HG03354 (cell line): ENCODE data around the gene LRP5.
"Not testable (repeated sequence)": the region's sequence is repeated elsewhere in the genome, so short reads cannot be mapped to it uniquely, and the experiment has no call there.

Experiments
- ATAC-seq: cut with Tn5 transposase; IDR thresholded peaks from one replicate; pipeline ENCODE4 v1.9.1; 2021; ENCODE audit warnings: mild to moderate bottlenecking; ENCODE audit not compliant: unreplicated experiment, poor library complexity, severe bottlenecking

Gene LRP5

DNA sequence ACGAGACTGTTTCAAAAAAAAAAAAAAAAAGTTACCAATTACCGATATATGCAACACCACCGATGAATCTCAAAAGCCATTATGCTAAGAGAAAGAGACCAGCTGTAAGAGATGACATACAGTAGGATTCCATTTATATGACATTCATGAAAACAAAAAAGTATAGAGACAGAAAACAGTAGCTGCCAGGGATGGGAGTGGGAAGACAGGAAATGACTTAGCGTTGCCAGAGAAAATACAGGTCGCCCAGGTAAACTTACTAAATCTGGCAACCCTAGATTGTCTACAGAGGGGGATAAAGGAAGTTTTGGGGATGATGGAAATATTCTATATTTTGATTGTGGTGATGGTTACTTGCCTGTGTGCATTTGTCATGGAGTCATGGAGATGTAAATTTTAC is 32.7 kb upstream of the LRP5 start:
- ATAC-seq = no peak

DNA sequence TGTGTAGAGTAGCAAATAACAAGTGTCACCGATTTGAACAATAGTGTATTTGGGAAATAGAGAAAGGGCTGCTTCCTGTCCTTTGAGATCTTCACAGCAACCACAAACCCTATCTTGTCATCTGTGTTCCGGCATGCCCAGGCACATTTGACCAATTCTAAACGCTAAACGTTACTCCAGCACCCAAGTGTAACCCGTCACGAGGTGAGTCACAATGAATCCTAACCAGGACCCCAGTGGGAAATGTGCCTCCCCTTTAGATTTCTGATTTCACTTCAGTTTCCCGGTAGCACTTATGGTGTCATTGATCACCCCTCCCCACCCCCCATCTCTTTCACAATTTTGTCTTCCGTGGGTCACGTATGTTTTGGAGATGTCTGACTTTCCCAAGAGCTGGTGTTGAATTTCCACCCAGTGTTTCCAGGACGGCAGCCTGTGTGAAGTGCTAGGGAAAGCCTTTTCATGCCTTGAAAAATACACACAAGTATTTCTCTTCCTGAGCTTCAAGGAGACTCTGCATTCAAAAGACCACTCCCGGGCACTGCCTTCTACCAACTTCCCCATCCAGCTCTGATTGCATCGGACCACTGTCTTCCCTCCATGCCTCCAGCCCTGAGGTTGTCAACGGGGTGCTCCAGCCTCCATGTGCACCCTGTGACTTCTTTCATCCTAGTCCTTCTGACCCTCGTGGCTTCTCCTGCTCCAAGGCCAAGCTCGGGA is 30.1 kb upstream of the LRP5 start:
- peak; percentile 63 for ATAC-seq

DNA sequence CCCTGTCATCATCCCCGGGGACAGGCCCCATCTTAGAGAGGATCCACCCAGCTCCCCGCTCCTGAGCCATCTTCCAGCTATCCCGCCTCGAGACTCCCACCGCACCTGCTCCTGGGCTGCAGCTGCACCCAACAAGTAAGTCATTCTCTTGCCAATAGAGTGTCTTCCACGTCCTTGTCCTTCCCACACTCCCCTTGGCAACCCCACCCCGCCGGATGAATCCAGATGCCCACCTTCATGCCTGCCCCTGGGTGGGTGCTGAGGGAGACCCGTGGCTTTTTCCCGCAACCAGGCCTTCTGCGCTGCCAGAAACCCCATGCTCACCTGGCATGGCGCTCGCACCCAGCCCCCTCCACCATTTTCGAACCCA is 29.5 kb upstream of the LRP5 start:
- ATAC-seq = no peak

DNA sequence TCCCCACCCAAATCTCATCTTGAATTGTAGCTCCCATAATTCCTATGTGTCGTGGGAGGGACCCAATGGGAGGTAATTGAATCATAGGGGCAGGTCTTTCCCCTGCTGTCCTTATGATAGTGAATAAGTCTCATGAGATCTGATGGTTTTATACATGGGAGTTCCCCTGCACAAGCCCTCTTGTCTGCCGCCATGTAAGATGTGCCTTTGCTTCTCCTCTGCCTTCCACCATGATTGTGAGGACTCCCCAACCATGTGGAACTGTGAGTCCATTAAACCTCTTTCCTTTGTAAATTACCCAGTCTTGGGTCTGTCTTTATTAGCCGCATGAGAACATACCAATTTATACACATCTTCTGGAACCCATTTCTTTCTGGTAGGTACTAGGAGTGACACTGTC is 27.8 kb upstream of the LRP5 start:
- ATAC-seq = not testable (repeated sequence)

DNA sequence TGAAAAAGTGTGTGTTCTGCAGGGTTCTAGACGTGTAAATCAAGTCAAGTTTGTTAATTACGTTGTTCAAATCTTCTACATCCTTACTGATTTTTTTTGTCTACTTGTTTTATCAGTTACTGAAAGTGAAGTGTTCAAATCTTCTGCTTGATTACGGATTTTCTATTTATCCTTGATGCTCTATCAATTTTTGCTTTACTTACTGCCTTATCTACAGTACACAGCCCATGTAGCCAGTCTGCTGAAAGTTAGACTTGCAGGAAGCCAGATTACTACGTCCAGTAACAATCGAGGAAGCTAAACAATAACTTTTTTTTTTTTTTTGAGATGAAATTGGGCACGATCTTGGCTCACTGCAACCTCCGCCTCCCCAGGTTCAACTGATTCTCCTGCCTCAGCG is 25.0 kb upstream of the LRP5 start:
- ATAC-seq = no peak

DNA sequence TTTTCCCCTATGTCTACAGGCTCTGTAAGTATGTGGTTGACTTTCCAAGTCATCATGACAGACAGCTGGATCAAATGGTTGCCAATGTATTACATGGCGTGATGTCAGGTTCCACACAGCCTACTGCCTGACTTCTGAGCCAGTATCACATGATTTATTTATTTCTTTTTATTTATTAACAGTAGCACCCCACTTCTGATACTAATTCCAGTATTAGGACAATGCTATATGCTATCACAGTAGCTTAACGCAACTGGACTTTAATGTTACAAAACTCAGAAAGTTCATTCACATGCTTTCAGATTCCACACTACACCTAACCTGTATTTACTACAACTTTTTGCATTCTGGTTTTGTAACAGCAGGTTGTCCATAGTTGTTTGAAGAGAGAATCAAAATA is 22.9 kb upstream of the LRP5 start:
- no peak for ATAC-seq

DNA sequence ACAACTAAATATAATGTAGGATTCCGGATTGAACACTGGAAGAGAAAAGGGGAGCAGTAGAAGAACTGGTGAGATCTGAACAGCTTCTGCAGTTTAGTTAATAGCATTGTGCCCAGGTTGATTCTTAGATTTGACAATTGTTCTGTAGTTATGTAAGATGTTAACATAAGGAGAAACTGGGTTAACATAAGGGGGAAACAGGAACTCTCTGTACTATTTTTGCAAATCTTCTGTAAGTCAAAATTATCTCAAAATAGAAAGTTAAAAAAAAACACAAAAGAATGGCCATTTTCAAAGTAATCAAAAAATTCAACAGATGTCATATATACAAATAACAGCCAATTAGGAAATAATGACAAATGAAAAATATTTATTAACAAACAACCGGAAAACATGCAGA is 18.7 kb upstream of the LRP5 start:
- ATAC-seq = no peak

DNA sequence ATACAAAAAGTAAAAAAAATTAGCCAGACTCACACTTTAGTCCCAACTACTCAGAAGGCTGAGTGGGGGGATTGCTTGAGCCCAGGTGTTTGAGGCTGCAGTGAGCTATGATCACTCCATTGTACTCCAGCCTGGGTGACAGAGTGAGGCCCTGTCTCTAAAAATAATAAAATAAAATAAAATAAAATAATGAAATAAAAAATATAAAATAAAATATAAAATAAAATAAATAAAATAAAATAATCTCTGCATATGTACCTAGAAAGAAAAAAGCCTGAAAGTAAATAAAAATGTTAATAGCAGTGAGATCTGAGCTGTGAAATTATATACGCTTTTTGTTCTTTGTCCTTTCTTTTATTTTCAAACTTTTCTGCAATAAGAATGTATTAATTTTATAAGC is 17.1 kb upstream of the LRP5 start:
- no peak for ATAC-seq

DNA sequence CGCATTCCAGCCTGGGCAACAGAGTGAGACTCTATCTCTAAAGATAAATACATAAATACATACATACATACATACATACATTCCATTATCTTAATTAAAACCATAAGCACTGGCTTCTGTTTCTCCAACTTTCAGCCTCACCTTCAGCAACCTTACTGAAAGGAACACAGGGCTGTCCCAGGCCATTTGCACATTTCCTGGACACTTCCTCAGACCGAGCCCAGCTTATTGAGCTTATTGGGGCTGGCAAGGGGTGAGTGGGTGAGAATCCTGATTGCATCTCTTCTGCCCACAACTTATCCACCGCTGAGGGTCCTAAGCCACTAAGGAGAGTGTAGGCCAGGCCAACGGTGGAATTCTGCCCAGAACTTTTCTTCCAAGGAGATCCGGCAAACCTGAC is 16.5 kb upstream of the LRP5 start:
- no peak for ATAC-seq

DNA sequence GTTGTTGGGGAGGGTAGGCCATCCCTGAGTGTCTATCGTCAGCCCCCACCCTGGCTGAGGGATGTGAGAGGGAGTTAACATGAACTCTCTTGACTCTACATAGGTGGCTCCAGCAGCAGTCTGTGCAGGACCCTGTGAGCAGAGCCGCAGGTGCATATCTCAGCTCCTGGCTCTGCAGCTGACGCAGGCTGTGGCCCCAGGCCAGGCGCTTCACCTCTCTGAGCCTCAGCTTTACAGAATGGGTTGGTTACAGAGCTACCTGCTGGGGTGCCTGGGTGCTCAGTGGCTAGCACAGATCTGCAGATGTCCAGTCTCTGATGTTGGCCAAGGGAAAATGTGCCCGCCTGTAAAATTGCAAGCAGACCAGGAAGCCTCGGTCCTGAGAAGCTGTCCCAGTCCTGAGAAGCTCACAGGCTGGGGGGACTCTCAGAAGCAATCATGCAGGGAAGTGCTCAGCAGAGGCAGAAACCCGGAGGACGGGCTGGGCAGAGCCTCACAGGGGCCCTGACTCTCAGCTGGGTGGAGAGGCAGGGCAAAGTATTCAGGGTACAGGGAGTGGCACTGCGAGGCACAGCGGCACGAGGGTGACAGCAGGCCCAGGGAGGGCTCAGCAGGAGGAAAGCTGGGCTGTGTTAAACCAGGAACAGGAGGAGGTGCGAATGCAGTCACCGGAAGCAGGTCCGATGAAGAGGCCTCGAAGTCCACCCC is 15.9 kb upstream of the LRP5 start:
- no peak for ATAC-seq

DNA sequence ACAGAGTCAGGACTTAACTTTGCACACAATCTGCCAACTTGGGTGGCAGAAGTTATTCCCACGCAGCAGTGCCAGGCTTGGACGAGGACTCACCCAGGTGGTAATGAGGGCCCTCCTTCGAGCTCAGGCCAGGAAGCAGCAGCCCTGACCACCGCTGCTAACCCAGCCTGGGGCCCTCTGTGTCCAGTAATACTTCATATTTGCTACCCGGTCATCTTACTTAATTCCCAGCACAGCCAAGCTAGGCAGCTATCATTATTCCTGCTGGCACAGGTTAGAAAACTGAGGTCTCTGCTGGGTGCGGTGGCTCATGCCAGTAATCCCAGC is 15.4 kb upstream of the LRP5 start:
- no peak for ATAC-seq

DNA sequence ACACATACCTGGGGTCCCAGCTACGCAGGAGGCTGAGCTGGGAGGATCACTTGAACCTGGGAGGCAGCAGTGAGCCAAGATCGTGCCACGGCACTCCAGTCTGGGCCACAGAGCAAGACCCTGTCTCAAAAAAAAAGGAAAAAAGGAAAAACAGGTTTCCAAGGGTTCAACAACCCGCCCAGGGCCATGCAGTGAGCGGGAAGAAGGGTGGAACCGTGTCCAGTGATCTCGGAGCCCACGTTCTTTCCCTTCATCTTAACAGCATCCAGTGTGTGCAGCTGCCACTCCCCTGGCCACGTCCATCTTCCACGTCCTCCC is 14.9 kb upstream of the LRP5 start:
- ATAC-seq = no peak

DNA sequence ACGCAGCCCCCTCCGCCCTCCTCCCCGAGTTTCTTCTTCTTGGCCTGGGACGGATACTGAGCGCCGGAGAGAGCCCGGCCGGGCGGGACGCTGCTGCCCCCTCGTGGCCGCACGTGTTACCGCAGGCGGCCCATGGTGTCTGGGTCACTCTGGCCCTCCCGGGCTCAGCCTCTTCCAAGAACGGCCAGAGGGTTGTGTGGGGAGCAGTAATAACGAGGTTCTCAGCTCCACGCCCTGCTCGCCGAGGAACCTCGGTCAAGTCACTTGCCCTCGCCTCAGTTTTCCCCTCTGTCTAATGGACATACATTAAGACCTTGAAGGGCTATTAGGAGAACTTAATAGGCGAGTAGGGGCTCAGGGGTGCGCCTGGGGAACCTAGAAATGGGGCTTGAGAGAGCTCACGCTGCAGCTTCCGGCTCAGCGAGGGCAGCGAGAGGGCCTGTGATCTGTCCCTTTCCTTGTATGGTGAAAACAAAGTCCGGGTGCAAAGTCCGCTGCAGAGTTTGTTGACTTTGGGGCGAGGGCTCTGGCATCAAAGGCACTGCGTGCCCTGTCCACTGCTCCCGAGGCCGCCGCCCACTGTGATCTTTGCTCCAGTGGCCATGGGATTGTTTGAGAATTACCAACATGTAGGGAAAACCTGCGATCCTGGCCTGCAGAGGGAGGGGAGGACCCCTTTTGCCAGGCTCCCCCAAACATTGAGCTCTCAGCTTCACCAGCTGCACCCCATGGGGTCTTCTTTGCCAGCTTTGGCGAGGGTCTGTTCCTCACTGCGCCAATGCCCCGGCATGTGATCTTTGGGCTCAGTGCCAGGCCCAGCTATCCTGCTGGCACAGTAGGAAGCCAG is 14.4 kb upstream of the LRP5 start:
- peak; percentile 61 for ATAC-seq

DNA sequence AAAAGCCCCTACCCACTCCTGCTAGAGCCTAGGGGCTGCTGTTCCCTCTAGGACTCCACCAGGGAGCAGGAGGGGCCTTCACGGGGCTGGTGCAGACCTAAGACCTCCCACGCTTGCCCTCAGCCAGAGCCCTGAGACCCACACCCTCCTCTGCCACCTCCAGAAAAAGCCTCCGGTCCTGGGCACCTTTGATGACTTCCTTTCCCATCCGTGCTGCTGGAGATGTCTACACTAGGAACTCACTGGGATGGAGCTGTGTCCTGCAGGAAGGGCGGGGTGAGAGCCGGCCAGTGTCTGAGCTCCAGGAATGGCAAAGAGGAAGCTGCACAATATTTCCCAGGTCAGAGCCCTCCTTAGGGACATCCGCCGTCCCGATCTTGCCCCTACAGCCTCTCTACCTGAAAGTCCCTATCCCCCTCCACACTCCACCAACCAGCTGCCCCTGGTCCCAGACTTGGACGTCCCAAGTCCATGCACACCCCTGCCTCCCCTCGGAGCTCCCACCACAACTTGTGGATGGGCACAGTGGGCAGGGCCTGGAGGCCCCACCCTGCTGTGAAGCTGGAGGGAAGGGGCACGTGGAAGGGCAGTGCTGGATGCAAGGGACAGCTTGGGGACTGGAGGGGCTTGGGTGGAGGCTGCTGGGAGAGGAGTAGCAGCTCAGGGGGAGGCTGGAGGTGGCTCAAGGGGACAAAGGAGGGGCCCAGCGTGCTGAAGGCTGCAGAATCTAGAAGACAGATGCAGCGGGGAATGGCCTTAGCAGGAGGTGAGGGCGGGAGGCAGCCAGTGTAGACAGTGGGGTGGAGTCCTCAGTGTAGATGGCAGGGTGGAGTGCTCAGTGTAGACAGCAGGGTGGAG is 13.5 kb upstream of the LRP5 start:
- no peak for ATAC-seq

DNA sequence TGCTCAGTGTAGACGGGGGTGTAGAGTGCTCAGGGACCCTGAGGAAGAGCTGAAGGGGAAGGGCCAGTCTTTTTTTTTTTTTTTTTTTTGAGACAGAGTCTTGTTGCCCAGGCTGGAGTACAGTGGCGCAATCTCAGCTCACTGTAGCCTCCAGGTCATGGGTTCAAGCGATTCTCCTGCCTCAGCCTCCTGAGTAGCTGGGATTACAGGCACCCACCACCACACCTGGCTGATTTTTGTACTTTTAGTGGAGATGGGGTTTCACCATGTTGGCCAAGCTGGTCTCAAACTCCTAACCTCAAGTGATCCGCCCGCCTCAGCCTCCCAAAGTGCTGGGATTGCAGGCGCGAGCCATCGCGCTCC is 12.9 kb upstream of the LRP5 start:
- ATAC-seq = not testable (repeated sequence)

DNA sequence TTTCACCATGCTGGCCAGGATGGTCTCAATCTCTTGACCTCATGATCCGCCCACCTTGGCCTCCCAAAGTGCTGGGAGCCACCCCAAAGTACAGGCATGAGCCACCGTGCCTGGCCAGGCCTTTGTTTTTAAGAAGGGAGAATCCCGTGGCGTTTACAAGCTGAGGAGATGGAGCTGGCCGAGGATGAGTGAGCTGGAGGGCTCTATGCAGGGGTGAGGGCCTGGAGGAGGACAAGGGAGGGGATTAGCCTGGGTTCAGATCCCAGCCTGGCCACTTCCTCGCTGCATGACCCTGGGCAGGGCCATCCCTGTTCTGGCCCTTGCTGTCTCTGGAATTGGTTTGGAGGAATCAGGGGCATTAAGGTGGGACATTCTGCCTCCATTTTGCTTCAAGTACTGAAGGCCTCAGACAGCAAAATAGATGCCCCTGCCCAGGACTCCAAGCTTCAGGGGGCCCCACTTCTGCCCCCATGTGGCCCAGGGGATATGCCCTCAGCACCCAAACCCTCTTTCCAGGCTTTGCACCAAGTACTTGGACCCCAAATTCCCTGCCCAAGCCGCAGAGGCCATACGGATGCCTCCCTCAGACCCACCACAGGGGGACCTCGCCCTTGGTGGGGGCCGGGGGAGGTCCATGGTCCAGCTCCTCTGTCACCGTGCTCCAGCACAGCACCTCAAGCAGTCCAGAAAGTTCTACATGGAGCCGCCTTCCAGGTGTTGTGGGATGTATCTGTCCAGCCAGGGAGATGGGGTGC is 12.1 kb upstream of the LRP5 start:
- no peak for ATAC-seq

DNA sequence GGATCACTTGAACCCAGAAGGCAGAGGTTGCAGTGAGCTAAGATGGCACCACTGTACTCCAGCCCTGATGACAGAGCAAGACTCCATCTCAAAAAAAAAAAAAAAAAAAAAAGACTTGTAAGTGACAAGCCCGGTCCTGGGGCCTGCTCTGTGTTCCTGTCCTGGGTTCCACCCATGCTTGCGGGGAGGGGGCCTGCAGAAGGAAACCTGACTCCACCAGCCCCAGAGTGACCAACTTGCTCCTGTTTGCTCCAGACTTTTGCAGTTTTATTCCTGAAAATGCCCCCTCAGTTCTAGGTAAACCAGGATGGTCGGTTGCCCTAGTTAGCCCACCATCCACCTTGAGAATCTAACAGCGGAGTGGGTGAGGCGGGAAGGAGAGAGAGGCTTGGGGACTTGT is 10.1 kb upstream of the LRP5 start:
- ATAC-seq = no peak

DNA sequence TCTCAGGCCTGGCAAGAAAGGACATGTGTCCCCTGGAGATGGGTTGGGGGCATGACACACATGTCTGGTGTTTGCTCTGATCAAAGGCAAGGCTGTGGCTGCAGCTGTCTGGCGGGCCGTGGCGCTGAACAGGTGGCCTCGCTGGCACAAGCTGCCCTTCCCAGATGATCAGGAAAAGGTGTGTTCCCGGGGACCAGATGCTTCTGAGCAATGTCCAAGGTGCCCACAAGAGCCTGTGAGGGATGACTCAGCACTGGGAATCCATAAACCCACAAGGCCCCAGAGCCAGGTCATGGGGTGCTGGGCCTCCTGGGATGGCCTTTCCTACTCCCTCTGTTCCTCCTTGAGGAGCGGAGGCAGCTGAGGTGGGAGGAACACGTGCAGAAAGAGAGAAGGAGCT is 9.7 kb upstream of the LRP5 start:
- no peak for ATAC-seq

DNA sequence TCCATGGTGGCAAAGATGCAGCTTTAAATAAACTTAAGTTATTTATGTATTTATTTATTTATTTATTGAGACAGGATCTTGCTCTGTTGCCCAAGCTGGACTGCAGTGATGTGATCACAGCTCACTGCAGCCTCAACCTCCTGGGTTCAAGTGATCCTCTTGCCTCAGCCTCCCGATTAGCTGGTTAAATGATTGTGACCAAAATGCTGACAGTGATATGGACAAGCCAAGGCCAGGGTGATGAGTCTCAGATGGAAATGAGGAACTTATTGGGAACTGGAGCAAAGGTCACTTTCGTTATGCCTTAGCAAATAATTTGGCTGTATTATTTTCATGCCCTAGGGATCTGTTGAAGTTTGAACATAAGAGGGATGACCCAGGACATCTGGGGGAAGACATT is 9.3 kb upstream of the LRP5 start:
- ATAC-seq = no peak
